HG03460 (cell line): ENCODE results near the gene MVB12B.

ENCODE experiments used
- ATAC-seq: cut with Tn5 transposase; IDR thresholded peaks from one replicate; pipeline ENCODE4 v1.9.1; 2021; ENCODE audit not compliant: unreplicated experiment

Gene MVB12B

DNA sequence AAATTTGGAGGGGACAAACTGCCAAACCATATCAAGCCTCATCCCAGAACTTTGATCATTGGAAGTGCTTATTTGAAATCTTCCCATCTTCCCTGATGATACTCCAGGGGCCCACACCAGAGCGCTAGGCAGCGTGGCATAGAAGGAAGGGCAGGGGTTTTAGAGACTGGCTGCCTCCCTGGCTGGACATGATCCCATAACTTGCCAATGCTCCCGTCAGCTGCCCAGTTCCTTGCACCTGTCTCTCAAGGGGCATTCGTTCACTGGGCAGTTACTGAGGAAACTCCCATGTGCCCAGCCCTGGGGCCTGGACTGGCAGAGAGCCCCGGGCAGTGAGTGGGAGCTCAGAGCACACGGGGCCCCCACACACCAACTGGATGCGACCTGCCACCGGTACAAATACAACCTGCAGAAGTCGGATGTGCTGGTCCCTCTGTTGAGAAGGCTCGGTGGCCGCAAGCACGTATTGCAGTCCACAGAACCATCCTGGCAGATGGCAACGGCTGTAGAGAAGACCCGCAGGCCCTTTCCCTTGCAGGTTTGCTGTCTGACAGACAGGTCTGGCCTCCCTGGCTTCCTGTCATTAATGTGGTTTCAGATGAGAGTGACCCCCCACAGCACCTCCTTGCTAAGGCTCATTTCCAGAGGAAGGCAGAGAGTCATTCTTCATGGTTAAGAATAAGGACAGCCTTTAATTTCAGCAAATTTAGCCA, 122.4 kb downstream of the MVB12B start:
- no peak for ATAC-seq

DNA sequence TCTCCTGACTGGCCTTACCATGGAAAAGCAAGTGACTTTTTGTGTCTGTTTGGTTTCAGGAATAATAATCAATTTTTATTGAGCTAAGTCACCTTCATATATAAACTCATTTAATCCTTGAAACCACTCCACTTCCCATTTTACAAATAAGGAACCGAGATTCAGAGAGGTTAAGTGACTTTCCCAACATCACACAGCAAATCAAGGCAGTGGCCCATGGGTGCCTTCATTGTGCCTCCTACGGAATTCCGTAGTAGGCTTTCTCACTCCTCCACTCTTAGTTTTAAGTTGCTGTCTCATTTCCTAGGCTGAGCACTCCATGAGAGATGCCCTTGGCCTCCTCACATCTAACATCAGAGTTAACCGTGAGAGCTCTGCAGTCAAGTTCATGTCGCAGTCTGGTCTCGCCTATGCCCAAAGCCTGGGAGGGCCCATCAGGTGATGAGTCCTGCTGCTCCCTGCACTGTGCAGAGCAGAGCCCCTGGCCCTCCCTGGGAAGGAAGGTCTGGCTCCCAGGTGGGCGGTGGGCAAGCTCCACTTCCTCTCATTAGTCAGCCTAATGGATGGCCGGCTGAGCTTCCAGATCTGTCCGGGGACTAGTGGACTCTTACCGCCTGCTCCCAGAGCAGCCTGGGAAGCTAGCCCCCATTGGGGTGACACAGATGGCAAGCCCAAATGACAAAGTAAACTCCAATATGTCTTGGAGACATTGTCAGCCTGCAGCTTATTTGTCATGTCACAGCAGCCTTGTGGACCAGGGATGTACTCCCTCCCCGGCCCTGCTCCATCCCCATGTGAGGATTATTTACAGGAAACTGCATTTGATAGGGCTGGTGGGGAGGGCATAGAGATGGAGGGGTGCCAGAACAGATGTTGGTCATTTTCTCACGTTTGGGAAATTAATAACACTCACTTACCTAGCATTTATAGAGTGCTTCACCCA, 123.4 kb downstream of the MVB12B start:
- no peak for ATAC-seq

DNA sequence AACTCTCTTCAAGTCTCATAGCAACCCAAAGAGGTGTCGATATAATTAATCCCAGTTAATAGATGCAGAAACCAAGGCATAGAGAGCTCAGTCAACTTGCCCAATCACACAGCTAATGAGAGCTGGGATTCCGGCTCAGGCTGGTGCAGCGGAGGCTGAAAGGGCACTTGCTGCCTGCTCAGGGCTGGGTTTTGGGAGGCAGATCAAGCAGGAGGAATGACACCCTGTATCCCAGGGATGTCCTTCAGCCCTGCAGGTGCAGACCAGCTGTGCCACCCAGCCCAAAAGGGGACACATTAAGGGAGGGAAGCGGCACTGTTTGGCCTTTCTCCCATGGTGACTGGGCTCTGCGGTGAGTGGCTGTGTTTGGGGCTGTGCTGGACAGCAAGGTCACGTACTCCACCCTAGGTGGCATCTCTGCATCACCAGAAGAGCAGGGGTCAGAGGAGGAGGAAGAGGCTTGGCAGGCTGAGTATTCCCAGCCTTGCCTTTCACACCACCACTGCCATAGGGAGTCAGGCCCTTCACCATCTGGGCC, 124.1 kb downstream of the MVB12B start:
- ATAC-seq, result no peak

DNA sequence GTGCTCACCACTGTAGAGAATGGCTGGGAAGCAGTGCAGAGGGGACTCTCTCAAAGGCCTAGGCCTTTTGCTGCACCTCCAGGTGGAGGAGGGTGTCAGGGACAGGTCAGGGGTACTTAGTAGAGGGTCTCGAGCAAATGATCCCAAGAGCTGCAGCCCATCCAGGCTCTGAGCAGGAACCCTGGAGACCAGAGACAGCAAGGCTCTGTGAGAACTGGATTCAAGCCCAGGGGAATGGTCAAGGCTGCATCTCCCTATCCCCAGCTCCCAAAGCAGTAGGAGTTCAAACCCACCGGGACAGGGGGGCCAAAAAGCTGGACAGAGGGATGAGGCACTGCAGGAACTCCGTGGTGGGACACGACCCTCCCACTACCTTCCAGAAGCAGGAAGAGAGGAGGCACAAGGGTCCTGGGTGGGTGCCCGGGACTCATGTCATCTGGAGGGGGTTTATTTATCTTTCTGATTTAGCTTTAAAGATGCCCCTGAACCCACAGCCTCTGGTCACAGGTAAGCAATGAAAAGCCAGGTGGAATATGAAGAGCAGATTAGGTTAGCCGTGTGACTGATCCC, 124.8 kb downstream of the MVB12B start:
- ATAC-seq, result no peak

DNA sequence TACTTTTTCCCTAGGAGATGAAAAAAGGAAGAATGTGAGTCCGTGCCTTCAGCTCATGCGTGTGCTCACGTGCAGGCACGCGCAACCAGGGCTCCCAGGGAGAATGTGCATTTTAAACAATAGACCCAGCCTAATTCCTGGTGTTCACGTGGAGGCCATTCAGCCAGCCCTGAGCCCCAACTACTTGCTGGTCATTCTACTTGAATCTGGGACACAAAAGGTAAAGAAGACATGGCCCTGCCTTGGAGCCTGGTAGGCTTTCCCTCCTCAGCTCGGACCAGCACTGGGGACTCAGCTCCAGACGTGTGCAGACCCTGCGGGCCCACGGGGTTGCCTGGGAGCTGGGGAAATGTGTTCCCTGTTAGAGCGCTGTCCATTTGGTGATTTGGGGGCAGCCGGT, 125.5 kb downstream of the MVB12B start:
- no peak for ATAC-seq

DNA sequence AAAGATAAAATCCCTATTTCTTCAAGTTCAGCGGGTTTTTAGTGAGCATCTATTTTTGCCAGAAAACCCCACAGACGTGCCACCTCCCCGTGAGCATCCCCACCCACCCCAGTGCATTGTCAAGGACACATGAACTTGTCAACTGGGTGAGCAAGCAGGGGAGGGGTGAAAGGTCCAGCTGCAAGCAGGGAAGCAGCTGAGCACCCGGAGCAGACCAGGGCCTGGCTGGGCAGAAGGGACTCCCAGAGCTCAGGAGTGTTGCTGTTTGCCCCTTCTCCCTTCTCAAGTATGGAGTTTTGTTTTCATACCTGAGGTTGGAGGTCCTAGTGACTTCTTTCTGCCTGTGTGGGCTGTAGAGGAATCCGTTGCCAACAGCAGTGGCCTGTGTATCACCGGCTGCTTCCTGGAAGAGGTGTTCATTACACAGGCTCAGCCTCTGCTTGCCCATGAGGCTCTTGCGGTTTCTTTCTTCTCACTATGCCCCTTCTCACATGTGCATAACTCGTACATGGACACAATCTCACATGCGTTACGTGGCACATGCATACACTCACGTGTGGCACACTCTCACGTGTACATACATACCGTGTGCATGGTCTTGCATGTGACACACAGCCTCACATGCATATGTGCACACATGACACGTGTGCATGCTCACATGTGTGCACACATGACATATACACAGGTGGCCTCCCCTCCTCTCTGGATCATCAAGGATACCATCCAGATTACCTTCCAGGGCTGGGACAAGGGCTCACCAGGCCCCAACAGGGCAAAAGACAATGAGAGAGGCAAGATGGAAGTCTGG, 126.7 kb downstream of the MVB12B start:
- ATAC-seq, result no peak

DNA sequence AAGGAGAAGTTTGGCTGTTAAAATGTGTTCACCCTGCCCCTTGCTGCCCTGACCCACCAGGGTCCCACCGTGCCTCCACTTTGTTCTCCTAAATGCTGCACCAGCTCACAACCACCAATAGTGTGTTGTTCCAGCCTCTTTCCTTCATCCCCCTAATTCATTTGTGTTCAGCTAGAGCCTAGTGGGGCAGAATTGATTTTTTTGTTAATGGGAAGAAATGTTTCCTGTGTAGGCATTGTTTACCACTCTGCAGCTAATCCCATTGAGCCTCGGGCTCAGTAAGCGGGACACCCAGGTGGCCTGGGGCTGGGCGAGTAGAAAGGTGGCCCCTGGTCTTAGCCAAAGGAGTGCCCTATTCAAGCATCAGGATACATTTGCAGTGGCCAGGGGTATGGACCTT, 127.6 kb downstream of the MVB12B start:
- no peak for ATAC-seq

DNA sequence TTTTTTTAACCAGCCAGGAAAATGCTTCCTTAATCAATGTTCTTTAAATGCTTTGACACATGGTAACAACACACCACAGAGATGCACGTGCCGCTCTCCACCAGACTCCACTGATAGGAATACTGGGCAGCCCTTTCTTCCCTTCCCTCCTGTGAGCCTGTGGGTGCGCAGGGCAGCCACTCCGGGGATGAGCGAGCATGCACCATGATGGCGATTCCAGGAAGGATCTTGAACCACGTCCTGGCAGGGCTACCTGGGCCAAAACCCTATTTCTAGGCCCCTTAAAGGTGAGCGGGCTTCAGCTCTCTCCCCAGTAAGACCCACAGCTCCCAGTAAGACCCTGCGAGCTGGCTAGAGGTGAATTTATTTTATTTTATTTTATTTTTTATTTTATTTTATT, 128.2 kb downstream of the MVB12B start:
- no peak for ATAC-seq

DNA sequence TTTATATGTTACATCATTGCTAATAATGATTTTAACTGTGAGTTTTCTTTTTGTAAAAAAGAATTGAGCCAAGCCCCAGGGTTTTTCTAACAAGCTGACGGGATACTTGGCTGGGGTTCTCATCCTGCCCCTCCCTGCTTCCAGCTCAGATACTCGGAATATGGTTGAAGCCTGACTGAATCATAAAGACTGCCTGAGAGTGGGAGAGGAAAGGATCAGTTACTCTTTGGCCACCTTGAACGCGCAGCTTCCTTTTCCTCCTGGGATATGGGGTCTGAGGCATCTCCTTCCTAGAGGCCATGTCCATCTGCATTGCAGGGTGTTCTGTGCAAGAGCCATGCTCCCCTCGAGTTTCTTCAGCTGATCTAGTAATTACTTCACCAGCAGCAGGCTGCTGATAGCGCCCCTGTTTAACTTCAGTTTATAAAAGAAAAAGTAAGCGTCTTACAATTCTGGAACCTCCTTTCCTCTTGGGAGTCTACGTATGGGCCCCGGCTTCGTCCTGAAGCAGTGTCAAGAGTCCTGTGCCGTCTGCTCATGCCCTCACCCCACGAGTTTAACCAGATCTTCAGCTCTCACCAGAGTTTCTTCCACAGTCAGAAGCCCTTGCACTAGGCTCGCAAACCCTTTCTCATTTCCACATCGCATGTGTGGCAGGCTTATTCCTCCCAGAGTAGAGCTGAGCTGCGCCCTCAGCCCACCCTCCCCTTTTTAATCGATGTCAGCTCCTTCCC, 130.0 kb downstream of the MVB12B start:
- no peak for ATAC-seq

DNA sequence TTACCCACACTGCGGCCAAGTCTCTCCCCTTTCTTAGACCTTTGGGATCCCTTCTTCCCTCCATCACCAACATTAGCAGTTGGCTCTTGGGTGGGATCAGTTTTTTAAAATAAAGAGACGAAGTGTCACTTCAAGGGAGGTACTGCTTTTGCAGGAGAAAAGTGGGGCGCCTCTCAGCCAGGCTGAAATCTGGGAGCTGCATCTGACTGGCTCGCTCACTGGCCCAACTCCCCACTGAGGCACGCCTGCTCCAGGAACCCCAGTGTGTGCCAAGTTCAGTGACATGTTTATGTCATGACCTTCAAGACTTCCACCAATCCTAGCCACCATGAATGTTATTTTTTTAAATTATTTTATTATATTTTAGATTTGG, 130.5 kb downstream of the MVB12B start:
- ATAC-seq, result no peak

DNA sequence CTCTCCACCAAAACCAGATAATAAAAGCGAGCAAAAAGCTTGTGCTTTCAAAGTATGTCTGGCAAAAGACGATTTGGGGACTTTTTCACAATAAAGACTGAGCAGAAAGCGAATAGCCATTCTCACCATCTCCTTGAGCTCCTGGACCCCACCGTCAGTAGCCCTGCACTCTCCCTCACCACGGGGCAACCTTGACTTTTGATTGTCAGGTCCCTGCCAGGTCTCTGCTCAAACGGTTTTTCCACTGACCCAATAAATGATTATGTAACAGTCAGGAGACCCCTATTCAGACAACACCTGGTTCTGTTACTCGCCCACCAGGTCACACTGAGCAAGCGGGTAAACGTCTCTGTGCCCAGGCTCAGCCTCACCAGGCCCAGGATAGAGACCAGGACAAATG, 131.3 kb downstream of the MVB12B start:
- no peak for ATAC-seq

DNA sequence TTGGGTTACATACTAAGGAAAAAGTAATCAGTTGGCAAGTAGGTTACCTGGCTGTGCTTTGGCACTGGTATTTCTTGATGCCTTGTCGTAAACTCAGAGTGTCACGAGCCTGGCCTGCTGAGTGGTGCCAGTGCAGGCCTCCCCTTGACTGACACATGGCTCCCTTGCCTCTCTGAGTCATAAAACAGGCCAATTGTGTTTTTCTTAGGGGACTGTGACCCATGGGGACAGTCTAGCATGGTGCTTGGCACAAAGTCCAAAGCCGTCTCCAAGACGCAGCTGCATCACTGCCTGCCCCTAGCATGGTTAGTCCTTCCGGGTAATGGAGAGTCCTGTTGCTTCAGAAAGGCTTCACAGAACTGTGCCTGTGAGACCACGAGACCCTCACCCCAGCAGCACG, 132.5 kb downstream of the MVB12B start:
- ATAC-seq, result no peak

DNA sequence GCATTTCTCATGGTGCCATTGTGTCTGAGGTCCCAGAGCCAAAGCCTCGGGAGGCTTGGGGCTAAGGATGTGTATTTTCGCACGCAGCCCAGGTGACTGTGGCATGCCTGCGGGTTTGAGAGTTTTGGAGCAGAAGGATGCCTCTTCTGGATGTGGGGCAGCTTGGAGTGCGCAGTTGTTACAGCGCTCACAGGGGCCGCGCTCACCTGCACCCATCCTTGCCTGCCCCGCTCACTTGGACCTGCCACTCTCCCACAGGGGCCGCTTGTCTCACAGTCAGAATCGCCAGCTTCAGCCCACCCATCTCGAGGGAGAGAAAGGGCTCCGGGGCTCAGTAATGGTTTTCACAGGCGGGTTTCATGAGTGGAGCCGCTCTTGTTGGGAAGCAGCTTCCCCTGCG, 132.9 kb downstream of the MVB12B start:
- no peak for ATAC-seq

DNA sequence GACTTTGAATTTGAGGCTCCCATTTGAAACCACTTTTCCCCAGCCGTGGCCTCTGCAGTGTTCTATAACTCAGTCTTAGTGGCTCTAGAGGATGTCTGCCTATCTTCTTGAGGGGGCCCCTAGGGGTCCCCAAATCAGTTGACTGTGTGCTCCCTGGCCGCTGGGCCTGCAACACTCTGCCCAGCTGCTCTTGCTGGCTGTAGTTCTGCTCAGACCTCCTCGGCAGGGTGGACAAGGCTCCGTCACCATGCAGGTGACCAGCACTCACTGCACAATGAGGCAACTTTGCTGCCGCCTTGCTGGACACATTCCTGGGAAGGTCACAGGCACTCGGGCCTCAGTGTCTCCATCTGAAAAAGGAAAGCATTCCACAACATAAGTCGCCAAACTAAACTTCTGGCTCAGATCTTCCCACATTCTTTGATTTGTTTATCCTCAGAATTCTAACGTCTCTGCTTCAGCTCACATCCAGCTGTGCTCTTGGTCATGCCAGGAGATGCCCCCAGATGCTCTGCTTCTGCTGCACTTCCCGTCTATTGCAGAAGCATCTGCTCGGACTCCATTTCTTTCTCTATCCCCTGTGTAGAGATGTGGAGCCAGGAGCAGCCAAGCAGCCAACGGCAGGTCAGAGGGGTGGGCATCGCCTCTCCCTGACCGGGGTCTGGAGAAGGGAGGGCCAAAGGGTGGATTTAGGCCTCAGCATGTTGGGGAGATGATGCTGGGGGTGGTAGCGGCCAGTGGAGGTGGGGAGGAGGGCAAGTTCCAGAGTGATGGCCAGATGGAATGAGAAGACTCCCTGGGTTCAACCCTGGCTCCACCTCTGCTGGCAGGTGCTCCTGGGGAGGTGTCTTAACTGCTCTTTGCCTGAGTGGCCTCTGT, 133.6 kb downstream of the MVB12B start:
- no peak for ATAC-seq

DNA sequence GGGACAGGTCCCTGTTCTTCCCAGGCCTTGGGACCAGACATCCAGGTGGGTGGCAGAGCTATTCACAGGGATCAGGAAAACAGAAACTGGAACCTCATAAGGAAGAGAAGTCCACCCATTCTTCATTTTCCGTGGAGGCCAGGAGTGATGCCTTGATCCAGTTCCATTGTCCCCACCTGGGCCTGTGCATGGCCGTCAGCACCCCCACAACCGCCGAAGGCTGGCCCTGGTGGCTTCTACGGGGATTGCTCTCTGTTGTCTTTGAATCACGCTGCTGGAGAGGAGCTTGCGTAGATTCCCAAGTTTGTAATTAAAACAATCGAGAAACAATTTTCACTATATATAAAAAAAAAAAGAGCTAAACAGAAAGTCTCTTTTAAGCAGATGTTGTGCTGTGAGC, 134.4 kb downstream of the MVB12B start:
- ATAC-seq, result no peak

DNA sequence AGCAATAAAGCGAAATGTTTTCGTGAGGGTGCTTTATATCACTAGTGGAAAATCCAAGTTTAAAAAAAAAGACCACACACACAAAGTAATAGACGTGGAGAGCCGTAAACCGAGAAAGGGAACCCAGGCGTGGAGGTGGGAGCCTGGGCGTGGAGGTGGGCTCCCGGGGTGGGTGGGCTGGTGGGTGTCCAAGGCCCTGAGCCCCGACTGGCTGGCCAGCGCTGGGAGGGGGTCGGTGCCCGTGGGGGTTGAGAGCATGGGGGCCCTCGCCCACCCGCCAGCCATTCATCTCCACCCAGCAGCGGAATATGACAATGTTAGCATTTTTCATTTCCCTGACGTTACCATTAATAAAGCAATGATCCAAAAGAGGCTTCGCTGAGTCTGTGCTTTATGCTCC, 135.0 kb downstream of the MVB12B start:
- ATAC-seq, result no peak

DNA sequence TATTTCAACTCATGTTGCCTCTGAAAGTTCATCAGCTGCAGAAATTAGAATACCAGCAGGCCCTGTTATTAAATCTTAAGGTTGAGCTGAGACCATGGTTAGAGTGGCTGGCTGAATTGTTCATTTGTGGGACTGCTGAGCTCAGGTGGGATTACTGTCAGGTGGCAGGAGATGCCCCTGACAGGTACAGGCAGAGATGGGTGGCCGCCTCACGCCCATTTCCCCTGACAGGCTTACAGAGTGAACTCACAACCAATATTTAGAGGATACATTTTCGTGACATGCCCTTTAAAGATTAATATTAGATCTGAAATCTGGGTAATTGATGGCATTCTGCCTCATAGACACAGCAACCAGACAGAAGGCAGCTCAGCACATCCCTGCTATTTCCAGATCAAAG, 136.0 kb downstream of the MVB12B start:
- no peak for ATAC-seq

DNA sequence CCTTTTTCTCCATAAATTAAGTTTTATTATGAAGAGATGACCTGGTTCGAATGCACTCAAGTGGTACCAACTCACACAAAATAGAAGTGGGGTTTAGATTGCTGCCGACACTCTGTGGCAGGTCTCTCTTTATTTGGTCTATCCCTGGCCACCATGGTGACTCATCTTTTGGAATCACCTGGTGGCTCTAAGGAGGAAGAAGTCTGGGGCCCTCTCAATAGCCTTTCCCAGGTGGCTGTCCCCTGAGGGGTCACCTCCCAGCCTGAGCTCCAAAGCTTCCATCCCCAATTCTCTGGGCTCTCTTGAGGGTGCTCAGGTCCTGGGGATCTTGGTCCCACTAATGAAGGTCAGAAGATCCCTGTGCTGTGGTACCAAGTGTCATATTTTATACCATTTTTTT, 136.8 kb downstream of the MVB12B start:
- ATAC-seq, result no peak

DNA sequence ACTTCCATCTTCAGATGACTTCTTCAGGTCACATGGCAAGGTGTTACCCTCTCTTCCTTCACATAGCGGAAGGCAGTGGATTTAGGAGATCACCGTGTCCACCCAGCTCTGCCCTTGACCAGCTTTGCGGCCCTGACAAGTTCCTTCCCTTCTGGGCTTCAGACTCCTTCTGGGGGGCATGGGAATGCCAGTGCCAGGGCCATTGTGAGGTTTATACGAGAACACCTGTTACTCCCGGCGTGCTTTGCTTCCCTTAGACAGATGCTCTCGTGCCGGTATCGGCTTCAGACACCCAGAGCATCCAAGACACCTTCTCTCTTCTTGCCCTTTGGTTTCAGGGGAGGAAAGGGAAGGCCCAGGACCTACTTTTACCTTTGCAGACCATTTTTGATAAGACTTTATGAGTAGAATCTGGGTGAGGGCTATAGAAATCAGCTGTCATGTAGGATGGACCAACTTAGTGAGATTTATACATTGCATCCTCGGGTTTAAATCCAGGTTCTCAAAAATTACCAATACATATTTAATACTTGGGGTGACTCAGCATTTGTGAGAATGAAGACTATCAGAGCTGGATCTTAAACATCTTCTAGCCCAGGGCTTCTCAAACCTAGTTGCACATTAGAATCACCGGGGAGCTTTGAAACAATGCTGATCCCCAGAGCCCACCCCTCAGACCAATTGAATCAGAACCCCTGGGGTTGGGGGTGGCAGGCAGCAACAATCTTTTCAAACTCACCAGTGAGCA, 138.2 kb downstream of the MVB12B start:
- ATAC-seq, result no peak
